ENCODE measurements around the gene ZNF549. TPM values are rescaled to one million over a fixed set of nuclear protein-coding genes. Genes with fewer than 3 reads are reported as not detected.

Gene ZNF549
- total and polyA plus RNA-seq, 10 of the 15 experiments (the other 5 are each of a cell fraction or from before 2014, with no cell fraction given) = 0.73 to 4.0 (median 2.3) TPM

DNA sequence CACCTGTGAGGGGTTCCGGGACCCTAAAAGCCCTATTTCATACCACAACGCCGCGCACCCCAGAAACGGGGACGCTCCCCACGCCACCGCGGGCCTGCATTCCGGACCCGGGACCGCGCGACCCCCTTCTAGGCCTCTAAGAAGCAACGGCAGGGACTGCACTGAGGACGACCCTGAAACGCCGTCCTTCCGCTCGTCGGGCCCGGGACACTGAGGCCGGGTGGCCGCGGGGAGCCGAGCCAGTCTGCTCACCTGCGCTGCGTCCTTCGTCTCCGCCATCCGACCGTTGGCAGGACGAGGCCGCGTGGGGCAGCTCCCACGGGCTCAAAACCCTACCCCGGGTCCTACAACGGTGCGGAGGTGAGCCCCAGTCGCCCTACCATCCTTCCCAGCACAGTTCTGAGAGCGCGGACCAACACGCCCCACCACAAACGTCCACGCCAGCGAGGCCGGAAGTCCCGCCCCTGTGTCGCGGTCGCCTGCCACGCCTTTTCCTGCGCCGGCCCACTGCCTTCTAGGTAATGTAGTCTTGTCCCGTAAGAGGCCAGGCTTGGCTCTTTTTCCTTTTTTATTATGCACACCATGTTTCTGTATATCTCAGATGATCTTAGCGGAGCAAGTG lies 32.4 kb downstream of the ZNF549 start, which contains the start of gene ZNF550 (continued):
- TF ChIP-seq NKRF (conservative IDR thresholded peaks at IDR 0.05) (peak; percentile 76), GABPA (IDR thresholded peaks at IDR 0.05; ENCODE audit: low read depth) (peak; percentile 98), SMAD1 (IDR thresholded peaks at IDR 0.05; ENCODE audit: low read depth, partially characterized antibody) (no peak), NBN (IDR thresholded peaks at IDR 0.05) (peak; percentile 32; the same call in 1 of the 2 replicates), POLR2AphosphoS2 (IDR thresholded peaks at IDR 0.05; ENCODE audit: low read depth, low read length) (peak; percentile 66; the same call in 1 of the 2 replicates), SIN3A (IDR thresholded peaks at IDR 0.05; ENCODE audit: low read depth, low read length) (0 out of 2 replicates have a peak, but pooled peaks have one; percentile 49), ZZZ3 (IDR thresholded peaks at IDR 0.05; ENCODE audit: control insufficient read depth, insufficient read length, low read depth) (no peak), CBFB (IDR thresholded peaks at IDR 0.05; ENCODE audit: low read depth) (no peak), NR2F1 (conservative IDR thresholded peaks at IDR 0.05) (no peak; the same call in 1 of the 2 replicates), RFX5 (IDR thresholded peaks at IDR 0.05; ENCODE audit: low read depth, low read length) (no peak), YY1 (IDR thresholded peaks at IDR 0.05; ENCODE audit: low read depth, low read length) (no peak), GATAD2B (conservative IDR thresholded peaks at IDR 0.05; ENCODE audit: low read depth) (peak; percentile 31; the same call in 1 of the 2 replicates), SUZ12 (IDR thresholded peaks at IDR 0.05; ENCODE audit: unreplicated experiment) (no peak), CBX3 (IDR thresholded peaks at IDR 0.05; ENCODE audit: borderline replicate concordance, low read depth) (no peak), CHD2 (IDR thresholded peaks at IDR 0.05; ENCODE audit: borderline replicate concordance, low read depth, low read length) (peak; percentile 80), JUNB (IDR thresholded peaks at IDR 0.05) (no peak), PKNOX1 (IDR thresholded peaks at IDR 0.05) (peak; percentile 64; the same call in 1 of the 2 replicates), MXI1 (IDR thresholded peaks at IDR 0.05; ENCODE audit: low read depth, low read length) (peak; percentile 79), BACH1 (IDR thresholded peaks at IDR 0.05; ENCODE audit: borderline replicate concordance) (peak; percentile 33; the same call in 1 of the 2 replicates), NFIC (IDR thresholded peaks at IDR 0.05; ENCODE audit: low read depth, low read length) (no peak), BHLHE40 (IDR thresholded peaks at IDR 0.05; ENCODE audit: borderline replicate concordance in 1 of 2, low read depth in 2 of 2, low read length in 1 of 2) (peak in 1 of 2 experiments; percentile 24; a peak in 1 of 4 replicates), MEF2A (IDR thresholded peaks at IDR 0.05; ENCODE audit: insufficient read depth, low read depth, low read length) (no peak), KLF5 (IDR thresholded peaks at IDR 0.05; ENCODE audit: partially characterized antibody) (peak; percentile 56), TAF1 (IDR thresholded peaks at IDR 0.05; ENCODE audit: borderline replicate concordance, low read depth, low read length) (peak; percentile 67; the same call in 1 of the 2 replicates), E4F1 (IDR thresholded peaks at IDR 0.05; ENCODE audit: borderline replicate concordance, partially characterized antibody) (no peak), IKZF1 (conservative IDR thresholded peaks at IDR 0.05) (peak; percentile 80)
- TF ChIP-seq, protein P1, sequence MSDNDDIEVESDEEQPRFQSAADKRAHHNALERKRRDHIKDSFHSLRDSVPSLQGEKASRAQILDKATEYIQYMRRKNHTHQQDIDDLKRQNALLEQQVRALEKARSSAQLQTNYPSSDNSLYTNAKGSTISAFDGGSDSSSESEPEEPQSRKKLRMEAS (IDR thresholded peaks at IDR 0.05; ENCODE audit: low read depth, low read length) = peak; percentile 48; the same call in 1 of the 2 replicates

Measured in GM12878 (cell line).